ENCODE data around the gene TBC1D20.

DNA sequence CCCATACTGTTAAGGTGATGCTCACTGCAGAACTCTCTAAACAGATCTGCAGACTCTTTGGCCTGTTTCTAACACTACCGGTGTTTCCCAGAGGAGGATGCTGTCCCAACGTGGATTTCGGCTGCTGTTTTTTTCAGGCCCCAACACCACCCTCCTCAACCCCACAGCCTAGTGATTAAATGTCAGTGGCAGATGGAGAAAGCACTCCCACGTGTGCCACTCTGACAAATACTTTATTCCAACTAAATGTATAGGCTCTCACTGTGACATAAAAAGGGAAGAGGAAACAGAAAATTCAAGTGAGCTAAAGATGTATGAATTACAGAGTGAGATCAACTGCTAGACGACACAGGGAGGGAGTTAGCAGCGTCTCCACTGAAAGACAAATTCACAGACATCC lies 3.6 kb downstream of the TBC1D20 start:
- TF ChIP-seq, protein P1, sequence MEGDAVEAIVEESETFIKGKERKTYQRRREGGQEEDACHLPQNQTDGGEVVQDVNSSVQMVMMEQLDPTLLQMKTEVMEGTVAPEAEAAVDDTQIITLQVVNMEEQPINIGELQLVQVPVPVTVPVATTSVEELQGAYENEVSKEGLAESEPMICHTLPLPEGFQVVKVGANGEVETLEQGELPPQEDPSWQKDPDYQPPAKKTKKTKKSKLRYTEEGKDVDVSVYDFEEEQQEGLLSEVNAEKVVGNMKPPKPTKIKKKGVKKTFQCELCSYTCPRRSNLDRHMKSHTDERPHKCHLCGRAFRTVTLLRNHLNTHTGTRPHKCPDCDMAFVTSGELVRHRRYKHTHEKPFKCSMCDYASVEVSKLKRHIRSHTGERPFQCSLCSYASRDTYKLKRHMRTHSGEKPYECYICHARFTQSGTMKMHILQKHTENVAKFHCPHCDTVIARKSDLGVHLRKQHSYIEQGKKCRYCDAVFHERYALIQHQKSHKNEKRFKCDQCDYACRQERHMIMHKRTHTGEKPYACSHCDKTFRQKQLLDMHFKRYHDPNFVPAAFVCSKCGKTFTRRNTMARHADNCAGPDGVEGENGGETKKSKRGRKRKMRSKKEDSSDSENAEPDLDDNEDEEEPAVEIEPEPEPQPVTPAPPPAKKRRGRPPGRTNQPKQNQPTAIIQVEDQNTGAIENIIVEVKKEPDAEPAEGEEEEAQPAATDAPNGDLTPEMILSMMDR (IDR thresholded peaks at IDR 0.05; ENCODE audit: low read depth, low read length), result no peak
- no peak for TF ChIP-seq EZH2phosphoT487 (IDR thresholded peaks at IDR 0.05; ENCODE audit: low read depth)
